ENCODE results near the gene HBZ.
"Not testable (repeated sequence)": the region's sequence is repeated elsewhere in the genome, so short reads cannot be mapped to it uniquely, and the experiment has no call there.

Gene HBZ

GRCh38 chr16:120756-121155 is 31.7 kb upstream of the HBZ start:
- TF ChIP-seq CTCF (conservative IDR thresholded peaks at IDR 0.05; ENCODE audit: low read depth, low read length) = no peak
- no peak overlapping the region for H3K4me3 ChIP-seq (ENCODE audit: low read length)
- DNase-seq (ENCODE audit: low read depth) = no peak

GRCh38 chr16:122361-122760 is 30.1 kb upstream of the HBZ start:
- TF ChIP-seq CTCF (conservative IDR thresholded peaks at IDR 0.05; ENCODE audit: low read depth, low read length) = no peak
- H3K4me3 ChIP-seq (ENCODE audit: low read length) = no peak overlapping the region
- DNase-seq (ENCODE audit: low read depth) = no peak

- DNase-seq (ENCODE audit: low read depth); H3K4me3 ChIP-seq (ENCODE audit: low read length): not testable (repeated sequence)
Measured at GRCh38 chr16:123558-124350, 28.7 kb upstream of the HBZ start.

- no peak for DNase-seq (ENCODE audit: low read depth)
- TF ChIP-seq CTCF (conservative IDR thresholded peaks at IDR 0.05; ENCODE audit: low read depth, low read length) = no peak
- no peak overlapping the region for H3K4me3 ChIP-seq (ENCODE audit: low read length)
Measured at GRCh38 chr16:125011-125410, 27.4 kb upstream of the HBZ start.

- DNase-seq (ENCODE audit: low read depth) = no peak
- TF ChIP-seq CTCF (conservative IDR thresholded peaks at IDR 0.05; ENCODE audit: low read depth, low read length) = no peak
- H3K4me3 ChIP-seq (ENCODE audit: low read length) = no peak overlapping the region
Measured at GRCh38 chr16:129075-129474, 23.4 kb upstream of the HBZ start.

GRCh38 chr16:130533-131173 is 21.8 kb upstream of the HBZ start:
- no peak for DNase-seq (ENCODE audit: low read depth)
- TF ChIP-seq CTCF (conservative IDR thresholded peaks at IDR 0.05; ENCODE audit: low read depth, low read length) = no peak
- no peak overlapping the region for H3K4me3 ChIP-seq (ENCODE audit: low read length)

GRCh38 chr16:132120-132519 is 20.3 kb upstream of the HBZ start:
- no peak overlapping the region for H3K4me3 ChIP-seq (ENCODE audit: low read length)
- no peak for TF ChIP-seq CTCF (conservative IDR thresholded peaks at IDR 0.05; ENCODE audit: low read depth, low read length)
- no peak for DNase-seq (ENCODE audit: low read depth)
